ENCODE results near the gene RFX4. TPM values are rescaled to one million over a fixed set of nuclear protein-coding genes. Genes with fewer than 3 reads are reported as not detected.

The RFX4 gene
- total RNA-seq, 1 donor from 2014 or later: not detected

- no peaks in the 10 kb centered on the region for H3K4me1 Mint-ChIP-seq
- H3K4me3 Mint-ChIP-seq: no peak overlapping the region
- H3K9me3 Mint-ChIP-seq: no peaks in the 10 kb centered on the region
- no peak for TF ChIP-seq CTCF (IDR thresholded peaks at IDR 0.05; ENCODE audit: unreplicated experiment)
- no peaks in the 10 kb centered on the region for H3K36me3 Mint-ChIP-seq
- H3K27ac Mint-ChIP-seq: no peak overlapping the region
- no peak for DNase-seq (ENCODE audit: low spot score in 2 of 2, unreplicated experiment in 2 of 2)
- H3K27me3 Mint-ChIP-seq (ENCODE audit: low read depth): peaks cover 12% of the 10 kb centered on the region
These were observed 153.5 kb downstream of the RFX4 start for GRCh38 chr12:106736051-106736957.

- Mint-ChIP-seq H3K27me3 (ENCODE audit: low read depth) (peaks cover 19% of the 10 kb centered on the region), H3K36me3 (no peaks in the 10 kb centered on the region), H3K27ac (no peak overlapping the region), H3K9me3 (no peaks in the 10 kb centered on the region), H3K4me3 (no peak overlapping the region), H3K4me1 (no peaks in the 10 kb centered on the region)
- TF ChIP-seq CTCF (IDR thresholded peaks at IDR 0.05; ENCODE audit: unreplicated experiment): no peak
- no peak for DNase-seq (ENCODE audit: low spot score in 2 of 2, unreplicated experiment in 2 of 2)
These were observed 156.5 kb downstream of the RFX4 start for GRCh38 chr12:106739318-106739717.

- Mint-ChIP-seq H3K4me3 (no peak overlapping the region), H3K36me3 (no peaks in the 10 kb centered on the region), H3K27me3 (ENCODE audit: low read depth) (peaks cover 24% of the 10 kb centered on the region), H3K9me3 (no peaks in the 10 kb centered on the region), H3K27ac (no peak overlapping the region), H3K4me1 (no peaks in the 10 kb centered on the region)
- DNase-seq (ENCODE audit: low spot score in 2 of 2, unreplicated experiment in 2 of 2): no peak
- no peak for TF ChIP-seq CTCF (IDR thresholded peaks at IDR 0.05; ENCODE audit: unreplicated experiment)
These were observed 157.2 kb downstream of the RFX4 start for GRCh38 chr12:106739815-106740530.

GRCh38 chr12:106740818-106741217, 158.0 kb downstream of the RFX4 start:
- no peak overlapping the region for H3K27ac Mint-ChIP-seq
- H3K27me3 Mint-ChIP-seq (ENCODE audit: low read depth): peaks cover 27% of the 10 kb centered on the region
- no peak for DNase-seq (ENCODE audit: low spot score in 2 of 2, unreplicated experiment in 2 of 2)
- no peak for TF ChIP-seq CTCF (IDR thresholded peaks at IDR 0.05; ENCODE audit: unreplicated experiment)
- H3K4me1 Mint-ChIP-seq: no peaks in the 10 kb centered on the region
- no peak overlapping the region for H3K4me3 Mint-ChIP-seq
- no peaks in the 10 kb centered on the region for H3K9me3 Mint-ChIP-seq
- H3K36me3 Mint-ChIP-seq: no peaks in the 10 kb centered on the region

GRCh38 chr12:106741247-106741646, 158.4 kb downstream of the RFX4 start:
- no peaks in the 10 kb centered on the region for H3K4me1 Mint-ChIP-seq
- H3K4me3 Mint-ChIP-seq: no peak overlapping the region
- H3K36me3 Mint-ChIP-seq: no peaks in the 10 kb centered on the region
- peaks cover 27% of the 10 kb centered on the region for H3K27me3 Mint-ChIP-seq (ENCODE audit: low read depth)
- H3K27ac Mint-ChIP-seq: no peak overlapping the region
- DNase-seq (ENCODE audit: low spot score in 2 of 2, unreplicated experiment in 2 of 2): no peak
- no peaks in the 10 kb centered on the region for H3K9me3 Mint-ChIP-seq
- no peak for TF ChIP-seq CTCF (IDR thresholded peaks at IDR 0.05; ENCODE audit: unreplicated experiment)

All from mesothelial cell of epicardium (in vitro differentiated cells).